HG02571 (cell line): Measurements from ENCODE around the gene LHPP.
"Not testable (repeated sequence)": the region's sequence is repeated elsewhere in the genome, so short reads cannot be mapped to it uniquely, and the experiment has no call there.

Source experiments
- ATAC-seq: cut with Tn5 transposase; IDR thresholded peaks from one replicate; pipeline ENCODE4 v1.9.1; 2021; ENCODE audit warnings: mild to moderate bottlenecking, moderate library complexity; ENCODE audit not compliant: unreplicated experiment

LHPP gene

GRCh38 chr10:124604214-124605000 is 142.8 kb downstream of the LHPP start:
- ATAC-seq = no peak

DNA sequence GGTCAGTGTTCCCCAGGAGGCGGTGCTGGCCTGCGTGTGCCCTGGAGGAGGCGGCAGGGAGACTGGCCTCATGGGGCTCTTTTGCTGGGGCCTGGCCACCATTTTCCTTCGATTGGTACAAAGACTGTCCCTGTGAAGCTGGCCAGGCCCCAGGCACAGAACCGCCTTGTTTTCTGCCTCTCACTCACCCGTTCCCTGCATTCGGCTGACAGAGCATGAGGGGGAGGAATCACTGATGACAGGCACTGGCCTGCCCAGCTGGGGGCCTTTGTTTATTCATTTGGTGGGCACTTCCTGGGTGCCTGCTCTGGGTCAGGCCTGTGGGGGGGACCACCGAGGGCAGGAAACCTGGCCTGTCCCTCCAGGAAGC is 143.4 kb downstream of the LHPP start:
- ATAC-seq = no peak

DNA sequence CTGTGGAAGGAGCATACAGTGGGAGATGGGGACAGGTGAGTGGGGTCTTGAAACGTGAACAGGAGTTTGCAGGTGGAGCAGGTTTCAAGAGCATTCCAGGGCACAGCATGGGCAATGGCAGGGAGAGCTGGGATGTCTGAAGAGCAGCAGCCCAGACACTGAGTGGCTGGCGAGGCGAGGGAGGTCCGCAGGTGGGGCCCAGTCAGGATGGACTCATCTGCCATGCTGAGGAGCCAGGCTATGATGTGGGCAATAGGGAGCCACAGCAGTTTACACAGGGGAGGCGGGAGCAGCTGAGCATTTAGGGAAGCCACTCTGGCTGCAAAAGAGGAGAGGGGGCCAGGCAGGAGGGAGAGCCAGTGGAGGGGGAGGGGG is 143.8 kb downstream of the LHPP start:
- ATAC-seq = no peak

- ATAC-seq = no peak
Observed at GRCh38 chr10:124605856-124606812, 144.5 kb downstream of the LHPP start.

DNA sequence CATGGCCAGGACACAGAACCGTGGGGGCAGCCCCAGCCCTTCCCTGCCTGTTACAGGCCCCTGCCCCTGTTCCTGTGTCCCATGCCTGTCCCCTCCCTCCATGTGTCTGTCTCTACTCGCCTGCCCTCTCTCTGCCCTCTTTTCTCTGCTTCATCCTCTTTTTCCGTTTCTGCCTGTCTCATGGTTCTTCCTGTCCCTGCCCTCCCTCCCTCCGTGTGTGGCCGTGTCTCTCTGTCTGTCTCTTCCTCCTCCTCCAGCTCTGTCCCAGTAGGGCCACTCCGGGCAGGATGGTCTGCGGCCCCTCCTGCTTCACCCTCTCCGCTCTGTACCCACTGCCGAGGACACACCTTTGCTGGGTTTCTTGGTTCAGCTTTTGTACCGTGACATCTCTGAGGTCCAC is 145.2 kb downstream of the LHPP start:
- no peak for ATAC-seq

DNA sequence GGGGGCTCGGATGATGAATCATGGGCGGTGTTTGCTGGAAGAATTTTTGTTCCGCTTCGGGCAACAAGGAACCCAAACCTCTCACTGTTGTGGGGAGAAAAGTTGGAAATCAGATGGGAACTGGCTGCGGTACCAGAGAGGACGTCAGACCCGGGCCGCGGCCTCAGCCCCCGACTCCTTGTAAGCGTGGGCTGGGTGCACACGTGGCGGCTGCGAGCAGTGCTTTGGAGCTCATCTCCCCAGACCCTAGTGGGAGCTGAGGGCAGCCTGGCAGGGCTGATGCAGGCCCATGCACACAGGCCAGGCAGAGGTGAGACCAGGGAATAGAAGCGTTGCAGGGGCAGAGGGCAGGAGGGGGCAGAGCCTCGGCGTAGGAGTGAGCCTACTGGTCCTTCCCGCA is 146.1 kb downstream of the LHPP start:
- no peak for ATAC-seq

- ATAC-seq = no peak
Observed at GRCh38 chr10:124608093-124608721, 146.6 kb downstream of the LHPP start.

DNA sequence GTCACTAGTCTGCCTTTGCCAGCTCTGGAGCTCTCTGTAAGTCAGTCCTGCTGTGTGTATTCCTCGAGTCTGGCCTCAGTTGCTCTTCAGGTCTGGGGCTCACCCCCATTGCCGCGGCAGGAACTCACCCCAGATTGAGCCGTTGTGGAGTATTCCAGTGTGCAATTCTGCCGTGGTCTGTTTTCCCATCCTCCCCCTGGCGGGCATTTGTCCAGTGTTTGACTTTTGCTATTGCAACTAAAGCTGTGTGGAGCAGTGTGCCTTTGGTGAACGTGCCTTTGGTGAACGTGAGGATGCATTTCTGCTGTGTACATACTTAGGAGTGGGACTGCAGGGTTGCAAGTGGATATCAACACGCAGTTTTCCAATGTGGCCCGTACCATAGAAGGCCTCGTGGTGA is 148.1 kb downstream of the LHPP start:
- no peak for ATAC-seq

DNA sequence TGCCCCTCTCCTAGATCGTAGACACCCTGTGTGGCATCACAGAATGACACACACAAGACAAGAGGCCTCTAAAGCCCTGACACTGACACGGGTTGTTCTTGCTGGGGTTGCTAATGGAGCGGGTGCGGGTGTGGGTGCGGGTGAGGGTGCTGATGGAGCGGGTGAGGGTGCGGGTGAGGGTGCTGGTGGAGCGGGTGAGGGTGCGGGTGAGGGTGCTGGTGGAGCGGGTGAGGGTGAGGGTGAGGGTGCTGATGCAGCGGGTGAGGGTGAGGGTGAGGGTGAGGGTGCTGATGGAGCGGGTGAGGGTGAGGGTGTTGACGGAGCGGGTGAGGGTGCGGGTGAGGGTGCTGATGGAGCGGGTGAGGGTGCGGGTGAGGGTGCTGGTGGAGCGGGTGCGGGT is 148.6 kb downstream of the LHPP start:
- ATAC-seq = not testable (repeated sequence)

DNA sequence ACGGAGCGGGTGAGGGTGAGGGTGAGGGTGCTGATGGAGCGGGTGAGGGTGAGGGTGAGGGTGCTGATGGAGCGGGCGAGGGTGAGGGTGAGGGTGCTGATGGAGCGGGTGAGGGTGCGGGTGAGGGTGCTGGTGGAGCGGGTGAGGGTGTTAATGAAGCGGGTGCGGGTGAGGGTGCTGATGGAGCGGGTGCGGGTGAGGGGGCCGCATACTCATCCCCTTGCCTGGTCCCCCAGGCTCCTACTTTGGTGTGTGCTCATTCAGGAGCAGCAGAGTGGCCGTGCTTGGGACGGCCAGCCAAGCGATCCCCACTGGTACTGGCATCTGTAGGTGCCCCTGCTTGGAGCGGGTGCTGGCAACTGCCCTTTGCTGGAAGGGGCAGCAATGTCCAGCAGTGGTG is 149.2 kb downstream of the LHPP start:
- not testable (repeated sequence) for ATAC-seq

GRCh38 chr10:124611738-124612137 is 150.1 kb downstream of the LHPP start:
- ATAC-seq = no peak

DNA sequence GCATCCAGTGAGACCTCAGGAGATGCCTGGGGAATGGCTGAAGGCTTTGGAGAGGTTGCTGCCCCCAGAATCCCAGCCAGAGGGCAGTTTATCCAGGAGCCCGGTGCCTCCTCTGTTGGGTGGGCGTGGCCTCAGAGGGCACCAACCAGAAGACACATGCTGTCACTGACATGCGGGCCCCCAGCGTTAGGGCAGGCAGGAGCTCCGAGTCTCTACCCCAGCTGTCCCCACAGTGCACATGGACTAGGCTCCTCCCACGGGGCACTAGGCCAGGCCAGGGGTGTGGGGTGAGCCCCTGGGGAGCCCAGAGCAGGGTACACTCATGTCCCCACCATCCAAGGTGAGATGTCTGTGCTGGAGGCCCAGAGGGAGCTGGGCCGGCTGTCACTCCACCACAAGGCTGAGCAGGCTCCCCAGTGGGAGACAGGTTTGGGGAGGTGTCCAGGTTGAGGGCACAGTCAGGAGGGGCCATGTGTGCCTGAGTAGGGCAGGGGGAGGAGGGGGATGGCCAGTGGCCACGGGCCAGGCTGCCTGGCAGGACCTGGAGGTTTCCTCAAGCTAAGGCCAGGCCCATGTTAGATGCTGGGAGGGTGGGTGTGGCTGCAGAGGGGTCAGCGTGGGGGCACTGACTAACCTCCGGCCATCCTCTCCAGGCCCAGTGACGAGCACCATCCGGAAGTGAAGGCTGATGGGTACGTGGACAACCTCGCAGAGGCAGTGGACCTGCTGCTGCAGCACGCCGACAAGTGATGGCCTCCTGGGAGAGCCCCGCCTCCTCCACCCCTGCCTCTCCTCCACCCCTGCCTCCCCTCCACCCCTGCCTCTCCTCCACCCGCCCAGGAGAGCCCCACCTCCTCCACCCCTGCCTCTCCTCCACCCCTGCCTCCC is 151.2 kb downstream of the LHPP start:
- no peak for ATAC-seq

GRCh38 chr10:124614003-124614659 is 152.5 kb downstream of the LHPP start:
- ATAC-seq = peak; percentile 50

DNA sequence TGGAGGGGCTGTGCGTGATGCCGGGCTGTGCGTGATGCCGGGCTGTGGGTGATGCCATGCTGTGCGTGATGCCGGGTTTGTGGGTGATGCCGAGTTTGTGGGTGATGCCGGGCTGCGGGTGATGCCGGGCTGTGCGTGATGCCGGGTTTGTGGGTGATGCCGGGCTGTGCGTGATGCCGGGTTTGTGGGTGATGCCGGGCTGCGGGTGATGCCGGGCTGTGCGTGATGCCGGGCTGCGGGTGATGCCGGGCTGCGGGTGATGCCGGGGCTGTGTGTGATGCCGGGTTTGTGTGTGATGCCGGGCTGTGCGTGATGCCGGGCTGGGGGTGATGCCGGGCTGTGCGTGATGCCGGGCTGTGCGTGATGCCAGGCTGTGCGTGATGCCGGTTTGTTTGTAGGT is 153.6 kb downstream of the LHPP start:
- ATAC-seq = no peak

- ATAC-seq = no peak
Observed at GRCh38 chr10:124616040-124616835, 154.6 kb downstream of the LHPP start.

- ATAC-seq = no peak
Observed at GRCh38 chr10:124616836-124617130, 155.2 kb downstream of the LHPP start.

DNA sequence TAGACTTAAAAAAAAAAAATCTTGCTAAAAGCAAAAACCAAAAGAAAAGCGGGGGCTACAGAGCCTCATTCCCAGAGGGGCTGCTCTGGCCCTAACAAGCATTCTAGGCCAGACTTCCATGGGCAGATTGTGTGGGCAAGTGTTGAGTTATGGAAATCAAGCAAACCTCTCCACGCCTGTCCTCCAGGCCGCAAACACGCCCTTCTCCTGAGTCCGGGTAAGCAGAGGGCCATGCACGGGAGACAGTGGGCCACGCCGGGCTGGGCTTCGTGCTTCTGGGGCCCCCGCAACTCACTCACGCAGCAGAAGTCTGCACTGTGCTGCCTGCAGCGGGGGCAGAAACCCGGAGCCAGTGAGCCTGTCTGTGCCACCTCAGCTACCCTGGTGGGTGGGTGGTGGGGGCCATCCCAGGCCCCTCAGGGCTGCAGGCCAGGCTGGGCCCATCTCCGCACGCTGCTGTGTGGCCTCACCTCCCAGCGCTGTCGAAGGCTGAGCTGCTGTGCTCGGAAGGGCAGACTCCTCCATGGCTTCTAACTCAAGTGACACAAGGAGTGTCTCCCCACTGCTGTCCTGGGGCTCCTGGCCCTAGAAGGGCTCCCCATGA is 156.9 kb downstream of the LHPP start:
- ATAC-seq = no peak

DNA sequence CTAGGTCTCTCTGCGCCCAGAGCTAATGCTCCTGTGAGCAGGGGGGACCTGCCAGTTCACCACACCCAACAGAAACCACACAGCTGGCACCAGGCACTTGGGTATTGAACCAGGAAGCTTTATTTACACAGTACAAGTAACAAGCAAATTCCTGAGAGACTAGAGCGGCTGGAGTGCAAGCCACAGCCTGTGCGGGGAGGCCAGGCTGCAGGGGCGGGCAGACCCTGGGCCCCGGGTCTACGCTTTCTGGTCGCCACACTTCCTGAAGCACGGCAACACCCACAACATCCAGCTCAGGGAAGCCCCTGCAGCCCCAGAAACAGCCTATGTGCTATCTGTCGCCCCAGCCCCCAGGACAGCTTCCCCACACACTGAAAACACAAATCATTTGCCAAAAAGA is 157.6 kb downstream of the LHPP start:
- ATAC-seq = no peak
